Stimulated activated CD4-positive, alpha-beta T cell treated with anti-CD3 and anti-CD28 coated beads, TNF-alpha, amount 100 ng/mL, for 4 hours (primary cell): ENCODE measurements around the gene GKN2.

ENCODE experiments used
- DNase-seq, 3 experiments: peaks; one replicate each; pipeline ENCODE4 v3.0.0-alpha.2; 2020; ENCODE audit warnings: low read depth in 3 of 3

Gene GKN2, protein sequence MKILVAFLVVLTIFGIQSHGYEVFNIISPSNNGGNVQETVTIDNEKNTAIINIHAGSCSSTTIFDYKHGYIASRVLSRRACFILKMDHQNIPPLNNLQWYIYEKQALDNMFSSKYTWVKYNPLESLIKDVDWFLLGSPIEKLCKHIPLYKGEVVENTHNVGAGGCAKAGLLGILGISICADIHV

DNA sequence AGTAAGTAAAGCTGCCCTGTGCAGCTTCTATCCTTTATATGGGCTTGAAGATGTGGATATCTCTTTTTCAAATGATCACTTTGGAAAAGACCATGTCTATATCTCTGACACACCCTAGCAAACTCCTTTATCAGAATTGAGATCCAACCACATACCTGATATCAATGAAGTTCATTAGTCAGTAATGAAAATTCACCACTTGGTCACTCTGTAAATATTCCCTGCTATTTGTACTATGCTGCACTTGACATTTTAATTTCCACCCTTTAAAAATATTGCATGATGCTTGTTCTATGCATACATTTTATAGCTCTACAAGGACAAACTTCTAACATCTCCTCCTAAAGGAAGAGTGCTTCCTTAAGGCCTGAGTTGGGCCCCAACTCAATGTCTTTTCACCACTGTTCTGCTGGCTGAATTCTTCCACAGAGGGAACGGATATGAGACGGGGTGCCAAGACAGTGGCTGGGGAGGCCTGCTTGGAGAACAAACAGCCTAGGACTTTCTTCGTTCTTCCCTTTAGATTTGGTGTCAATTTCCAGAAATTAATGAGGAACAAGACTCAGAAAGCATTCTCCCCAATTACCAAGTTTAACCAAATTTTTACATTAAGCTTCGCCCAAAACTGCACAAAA lies at the start of gene GKN2:
Gene GKN2, minus strand, starts transcription at position 7 of the 635 bp plus-strand sequence. CDS start 32 bp downstream, outside the sequence.
- no peak for DNase-seq

DNA sequence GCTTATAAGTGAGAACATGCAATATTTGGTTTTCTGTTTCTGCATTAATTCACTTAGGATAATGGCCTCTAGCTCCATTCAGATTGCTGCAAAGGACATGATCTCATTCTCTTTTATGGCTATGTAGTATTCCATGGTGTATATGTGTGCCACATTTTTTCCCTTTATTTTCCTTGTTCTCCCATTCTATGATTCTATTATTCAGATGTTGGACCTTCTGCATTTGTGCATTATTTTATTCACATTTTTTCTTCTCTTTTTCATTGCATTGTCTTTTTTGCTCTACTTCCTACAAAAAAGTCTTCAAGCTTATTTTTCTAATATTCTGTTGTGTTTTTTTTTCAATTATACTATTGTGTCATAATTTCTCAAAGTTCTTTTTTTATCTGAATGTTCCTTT lies 49.2 kb upstream of the GKN2 start:
- no peak for DNase-seq

DNA sequence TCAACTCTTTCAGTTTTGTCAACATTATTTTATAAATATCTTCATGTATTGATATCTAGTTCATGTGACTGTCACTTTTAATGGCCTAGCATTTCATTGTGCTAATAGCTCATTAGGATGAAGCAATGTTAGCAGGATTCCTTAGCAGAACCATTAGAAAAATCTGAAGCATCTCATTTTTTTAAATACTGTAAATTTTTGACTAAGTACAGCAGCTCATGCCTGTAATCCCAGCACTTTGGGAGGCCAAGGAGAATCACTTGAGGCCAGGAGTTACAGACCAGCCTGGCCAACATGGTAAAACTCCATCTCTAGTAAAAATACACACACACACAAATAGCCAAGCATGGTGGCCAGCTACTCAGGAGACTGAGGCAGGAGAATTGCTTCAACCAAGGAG lies 44.7 kb upstream of the GKN2 start:
- DNase-seq: no peak

DNA sequence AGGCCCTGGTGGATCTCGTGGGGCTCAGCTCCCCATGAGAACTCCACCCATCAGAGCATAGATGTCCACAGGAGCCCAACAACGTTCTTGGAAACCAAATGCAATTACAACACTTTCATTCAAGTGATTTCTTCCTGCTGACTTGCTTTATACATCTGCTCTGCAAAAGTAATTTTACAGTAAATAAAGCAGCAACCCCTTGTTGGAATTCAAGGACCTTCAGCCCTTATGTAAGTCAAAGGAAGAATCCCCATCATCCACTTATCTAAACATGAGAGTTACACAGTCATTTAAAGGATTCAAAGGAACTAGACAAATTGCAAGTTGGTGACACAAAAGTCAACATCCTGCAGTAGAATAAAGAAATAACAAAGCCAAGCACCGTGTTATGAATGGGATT lies 43.2 kb upstream of the GKN2 start:
- no peak for DNase-seq

DNA sequence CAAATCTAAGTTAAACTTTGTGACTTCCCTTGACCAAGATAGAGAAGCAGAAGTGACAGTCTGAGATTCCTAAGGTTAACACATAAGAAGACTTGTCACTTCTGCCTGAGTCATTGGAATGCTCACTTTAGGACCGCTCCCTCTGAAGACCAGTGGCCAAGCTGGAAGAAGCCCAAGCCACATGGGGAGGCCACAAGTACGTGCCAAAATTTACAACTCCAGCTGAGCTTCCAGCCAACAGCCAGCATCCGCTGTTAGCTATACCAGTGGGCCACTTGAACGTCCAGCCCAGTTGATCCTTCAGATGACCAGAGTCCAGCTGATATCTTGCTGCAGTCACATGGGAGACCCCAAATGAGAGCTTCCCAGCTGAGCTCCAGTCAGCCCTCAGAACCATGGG lies 42.2 kb upstream of the GKN2 start:
- DNase-seq: no peak

DNA sequence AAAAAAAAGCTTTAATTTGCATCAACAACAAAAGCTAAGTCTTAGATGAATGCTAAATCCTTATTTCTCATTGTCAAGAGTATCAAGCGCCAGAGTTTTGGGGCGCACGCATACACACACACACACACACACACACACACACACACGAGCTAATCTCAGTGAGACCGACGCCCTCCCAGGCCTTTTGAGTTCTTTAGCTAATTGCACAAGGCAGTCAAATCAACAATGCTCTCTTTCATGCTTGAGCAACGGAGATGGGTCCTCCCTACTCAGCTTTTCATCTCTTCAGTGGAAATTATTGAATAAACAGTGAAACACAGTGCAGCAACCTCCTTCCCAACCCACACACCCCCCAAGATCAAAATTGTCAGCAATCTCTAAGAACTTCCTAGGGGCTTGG lies 41.0 kb upstream of the GKN2 start:
- DNase-seq: no peak

DNA sequence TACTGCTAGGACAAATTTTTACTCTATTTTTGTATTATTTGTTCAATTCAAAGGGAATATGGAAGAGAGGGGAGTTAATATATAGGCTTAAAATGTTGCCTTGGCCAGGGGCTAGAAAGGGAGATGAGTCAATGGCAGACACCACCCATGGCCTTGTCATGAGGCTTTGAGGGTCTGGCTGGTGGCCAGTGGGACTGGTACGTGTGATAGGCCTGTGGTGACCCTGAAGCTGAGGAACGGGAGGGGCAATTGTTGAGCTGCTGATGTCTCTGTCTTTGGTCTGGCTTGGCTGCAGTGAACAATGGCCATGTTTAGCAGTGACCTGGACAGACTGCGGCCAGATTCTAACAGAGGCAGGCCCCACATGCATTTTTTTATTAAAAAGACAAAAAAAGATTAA lies 40.2 kb upstream of the GKN2 start:
- no peak for DNase-seq

DNA sequence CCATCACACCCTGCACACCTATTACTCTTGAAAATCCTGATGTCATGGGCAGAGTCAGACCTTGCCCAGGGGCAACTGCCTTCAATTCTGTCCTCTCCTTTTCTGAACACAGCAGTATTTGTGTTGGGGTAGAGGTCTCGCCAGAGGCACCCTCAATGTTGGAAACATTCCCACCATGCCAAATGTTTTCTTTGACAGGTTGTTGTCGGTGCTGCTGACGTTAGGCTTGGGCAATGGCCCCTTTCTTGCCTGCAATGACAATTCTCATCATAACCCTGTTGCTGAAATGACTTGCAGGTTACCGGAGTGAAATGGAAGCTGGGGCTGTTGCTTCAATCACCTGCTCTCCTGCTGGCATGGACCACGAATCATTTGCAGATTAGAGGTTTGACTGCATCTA lies 39.6 kb upstream of the GKN2 start:
- DNase-seq: no peak

DNA sequence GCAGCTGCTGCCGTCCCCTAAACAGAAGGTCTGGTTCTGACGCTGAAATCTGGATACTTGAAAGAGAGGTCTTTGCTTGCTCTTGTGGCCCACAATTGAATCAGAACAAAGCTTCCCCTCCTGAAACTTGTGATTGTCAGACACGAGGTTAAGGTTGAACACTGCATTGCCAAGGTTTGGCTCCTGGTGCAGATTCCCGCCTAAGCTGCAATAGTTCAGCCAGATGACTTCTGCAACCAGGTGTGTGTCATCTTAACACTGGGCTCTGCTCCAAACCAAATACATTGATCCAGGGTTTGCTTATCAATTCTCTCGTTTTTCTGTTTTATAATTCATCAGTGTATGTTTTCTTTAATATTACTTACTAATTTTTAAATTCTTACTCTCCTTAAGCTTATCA lies 36.3 kb upstream of the GKN2 start:
- no peak for DNase-seq

DNA sequence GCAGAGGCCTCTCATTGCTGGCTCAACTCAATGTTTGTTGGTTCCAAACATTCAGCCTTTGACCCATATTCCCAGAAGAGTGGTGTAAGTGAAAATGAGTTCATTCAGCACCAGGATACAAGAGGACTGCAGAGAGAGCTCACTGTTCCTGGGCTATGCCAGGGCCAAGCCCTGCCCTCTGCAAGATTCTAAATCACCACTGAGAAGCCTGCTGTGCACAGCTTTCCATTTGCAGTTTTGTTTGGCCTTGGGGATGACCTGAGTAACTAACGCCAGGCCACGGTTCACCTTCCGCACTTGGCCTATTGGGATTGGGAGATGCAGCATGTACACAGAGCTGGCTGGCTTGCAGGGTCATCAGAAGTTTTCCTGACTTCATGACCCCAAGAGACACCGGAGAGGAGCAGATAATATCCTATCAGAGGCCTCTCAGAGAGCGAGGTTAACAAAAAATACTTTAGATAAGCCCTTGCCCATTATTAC lies 34.4 kb upstream of the GKN2 start:
- DNase-seq: no peak

DNA sequence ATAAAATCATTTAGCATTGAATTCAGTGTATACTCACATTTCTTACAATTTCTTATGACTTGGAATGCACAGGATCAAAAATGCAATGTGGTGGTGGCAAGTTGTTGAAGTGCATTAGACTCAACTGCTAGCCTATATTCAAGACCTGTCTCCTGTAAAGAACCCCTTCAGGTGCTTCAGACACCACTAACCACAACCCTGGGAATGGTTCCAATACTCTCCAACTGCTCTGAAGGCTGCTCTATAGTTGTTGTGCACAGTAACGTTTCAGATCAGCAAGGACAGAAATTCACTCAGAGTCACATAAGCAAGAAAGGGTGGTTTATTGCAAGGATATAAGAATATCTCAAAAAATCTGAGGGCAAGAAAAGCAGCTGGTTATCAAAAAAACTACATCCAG lies 28.3 kb upstream of the GKN2 start:
- no peak for DNase-seq

DNA sequence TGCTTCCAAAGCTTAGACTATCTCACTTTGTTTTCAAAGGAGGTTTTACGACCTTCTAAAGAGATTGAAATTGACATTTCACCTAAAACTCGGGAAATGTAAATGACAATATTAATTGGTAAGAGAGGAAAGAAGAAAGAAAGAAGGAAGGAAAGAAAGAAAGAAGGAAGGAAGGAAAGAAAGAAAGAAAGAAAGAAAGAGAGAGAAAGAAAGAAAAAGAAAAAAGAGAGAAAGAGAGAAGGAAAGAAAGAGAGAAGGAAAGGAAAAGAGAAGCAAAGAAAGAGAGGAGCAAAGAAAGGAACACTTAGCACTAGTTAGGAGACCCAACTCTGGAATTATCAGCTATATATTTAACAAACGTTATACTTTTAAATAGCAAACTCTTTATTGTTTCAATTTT lies 25.4 kb upstream of the GKN2 start:
- DNase-seq: no peak

DNA sequence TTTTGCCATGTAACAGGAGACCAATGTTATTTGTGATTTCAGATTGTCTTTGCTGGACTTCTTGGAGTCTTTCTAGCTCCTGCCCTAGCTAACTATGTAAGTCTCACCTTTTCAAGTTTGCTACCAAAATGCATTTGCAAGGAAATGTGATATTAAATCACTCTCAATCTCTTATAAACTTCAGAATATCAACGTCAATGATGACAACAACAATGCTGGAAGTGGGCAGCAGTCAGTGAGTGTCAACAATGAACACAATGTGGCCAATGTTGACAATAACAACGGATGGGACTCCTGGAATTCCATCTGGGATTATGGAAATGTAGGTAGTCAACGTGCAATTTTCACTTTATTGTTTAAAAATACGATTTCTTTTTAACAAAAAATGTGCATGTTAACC lies 24.8 kb upstream of the GKN2 start:
- no peak for DNase-seq

DNA sequence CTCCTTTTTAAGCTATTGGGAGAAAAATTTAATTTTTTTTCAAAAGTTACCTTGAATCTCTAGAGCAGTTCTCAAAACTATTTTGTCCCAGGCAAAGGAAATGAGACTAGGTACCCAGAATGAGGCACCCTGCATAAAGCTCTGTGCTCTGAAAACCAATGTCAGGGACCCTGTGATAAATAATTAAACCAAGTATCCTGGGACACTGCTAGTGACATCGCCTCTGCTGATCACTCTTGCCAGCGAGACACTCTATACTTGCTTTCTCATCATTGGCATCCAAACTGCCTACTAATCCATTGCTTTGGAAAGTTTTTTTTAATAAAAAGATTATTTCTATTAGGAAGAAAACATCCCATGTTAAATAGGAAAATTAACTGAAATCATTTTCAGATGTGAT lies 23.2 kb upstream of the GKN2 start:
- no peak for DNase-seq

DNA sequence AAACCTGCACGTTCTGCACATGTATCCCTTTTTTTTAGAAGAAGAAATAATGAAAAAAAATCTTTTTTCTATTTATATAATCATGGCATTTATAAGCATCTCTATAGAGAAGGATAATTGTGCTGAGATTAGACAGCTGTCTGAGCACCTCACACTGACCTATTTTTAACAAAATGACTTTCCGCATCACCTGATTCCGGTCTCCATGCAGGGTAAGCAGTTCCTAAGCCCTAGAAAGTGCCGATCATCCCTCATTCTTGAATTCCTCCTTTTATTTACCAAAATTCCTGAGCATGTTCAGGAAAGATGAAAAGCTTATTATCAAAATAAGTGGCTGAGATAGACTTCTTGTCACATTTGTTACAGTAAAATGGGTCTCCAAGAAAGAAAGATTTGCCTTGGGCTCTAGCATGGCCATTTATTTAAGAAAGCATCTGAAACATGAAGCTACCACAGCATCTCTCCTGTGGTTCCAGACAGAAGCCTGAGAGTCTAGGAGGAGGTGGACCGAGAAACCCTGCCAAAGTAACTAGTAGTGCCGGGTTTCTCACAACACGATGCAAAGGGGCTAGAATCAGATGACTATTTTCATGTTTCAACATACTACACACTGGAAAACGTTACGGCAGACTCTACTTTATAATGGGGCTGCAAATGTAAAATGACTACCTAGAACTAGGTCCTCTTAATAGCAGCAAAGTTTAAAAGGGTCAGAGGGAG lies 22.4 kb upstream of the GKN2 start:
- DNase-seq: no peak

DNA sequence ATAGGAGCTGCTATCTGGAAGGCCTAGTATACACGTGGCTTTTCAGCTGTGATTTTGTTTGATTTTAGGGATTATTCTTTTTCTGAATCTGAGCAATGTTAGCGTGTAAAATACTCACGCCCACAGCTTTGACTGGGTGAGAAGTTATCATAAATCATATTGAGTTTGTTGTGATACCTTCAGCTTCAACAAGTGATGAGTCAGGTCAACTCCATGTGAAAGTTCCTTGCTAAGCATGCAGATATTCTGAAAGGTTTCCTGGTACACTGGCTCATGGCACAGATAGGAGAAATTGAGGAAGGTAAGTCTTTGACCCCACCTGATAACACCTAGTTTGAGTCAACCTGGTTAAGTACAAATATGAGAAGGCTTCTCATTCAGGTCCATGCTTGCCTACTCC lies 21.6 kb upstream of the GKN2 start, which contains the start of gene GKN1:
Gene GKN1, plus strand, starts transcription at position 386 of the 400 bp plus-strand sequence. CDS start 42 bp downstream, outside the sequence.
- no peak for DNase-seq

DNA sequence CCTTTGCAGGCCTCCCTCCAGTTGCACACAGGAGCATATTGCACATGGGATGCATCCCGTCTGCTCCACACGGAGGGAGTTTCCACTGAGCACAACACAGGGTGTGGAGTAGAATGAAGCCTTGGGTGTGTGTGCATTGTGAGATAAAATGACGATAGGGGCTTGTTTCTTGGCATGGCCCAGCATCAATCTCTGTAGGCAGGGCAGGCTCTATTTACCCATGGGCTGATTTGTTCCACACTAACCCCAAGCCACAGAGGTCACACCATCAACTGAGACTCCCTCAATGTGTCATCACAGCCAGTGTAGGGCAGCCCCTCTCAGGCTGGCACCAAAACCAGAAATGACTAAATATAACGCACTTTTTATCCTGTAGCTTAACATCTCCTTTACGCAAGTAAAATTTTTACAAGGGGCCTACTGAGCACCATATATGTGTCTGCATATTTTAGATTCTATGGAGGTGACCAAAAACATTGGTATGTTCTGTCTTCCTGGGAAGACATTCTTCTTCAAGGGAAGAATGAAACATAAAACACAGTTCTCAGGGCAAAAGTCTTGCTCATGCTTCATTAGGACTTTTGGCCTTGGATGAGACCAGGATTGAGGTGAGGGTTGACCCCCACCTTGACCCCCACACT lies 19.0 kb upstream of the GKN2 start:
- no peak for DNase-seq

DNA sequence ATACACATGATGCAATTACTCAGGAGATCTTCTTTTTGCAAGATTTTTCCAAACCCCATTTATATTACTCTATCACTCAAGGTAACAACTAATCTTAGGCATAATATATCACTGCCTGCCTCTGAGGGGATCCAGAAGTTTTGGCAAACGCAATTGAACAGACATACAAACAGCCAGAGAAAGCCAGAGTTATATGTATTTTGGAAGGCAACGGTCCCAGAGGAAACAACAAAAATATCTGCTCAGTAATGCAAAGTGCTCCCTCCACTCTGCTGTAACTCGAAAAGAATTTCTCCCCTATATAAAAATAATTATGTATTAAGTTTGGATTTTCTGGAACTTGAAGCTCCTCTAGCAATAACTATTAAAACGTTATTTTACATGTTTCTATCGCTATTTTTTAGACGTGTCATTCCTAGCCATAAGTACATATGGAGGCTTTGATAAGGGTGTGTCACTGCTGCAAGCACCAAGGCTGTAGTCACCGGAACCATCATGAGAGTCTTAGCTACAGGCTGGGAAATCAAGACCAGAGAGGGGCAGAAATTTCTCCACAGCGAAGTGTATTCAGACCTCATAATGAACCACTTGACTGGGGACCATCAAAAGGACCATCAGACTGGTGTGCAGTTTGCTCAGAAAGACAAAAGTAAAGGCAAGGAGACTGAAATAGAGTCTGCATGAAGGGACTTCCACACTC lies 18.0 kb upstream of the GKN2 start:
- DNase-seq: no peak

DNA sequence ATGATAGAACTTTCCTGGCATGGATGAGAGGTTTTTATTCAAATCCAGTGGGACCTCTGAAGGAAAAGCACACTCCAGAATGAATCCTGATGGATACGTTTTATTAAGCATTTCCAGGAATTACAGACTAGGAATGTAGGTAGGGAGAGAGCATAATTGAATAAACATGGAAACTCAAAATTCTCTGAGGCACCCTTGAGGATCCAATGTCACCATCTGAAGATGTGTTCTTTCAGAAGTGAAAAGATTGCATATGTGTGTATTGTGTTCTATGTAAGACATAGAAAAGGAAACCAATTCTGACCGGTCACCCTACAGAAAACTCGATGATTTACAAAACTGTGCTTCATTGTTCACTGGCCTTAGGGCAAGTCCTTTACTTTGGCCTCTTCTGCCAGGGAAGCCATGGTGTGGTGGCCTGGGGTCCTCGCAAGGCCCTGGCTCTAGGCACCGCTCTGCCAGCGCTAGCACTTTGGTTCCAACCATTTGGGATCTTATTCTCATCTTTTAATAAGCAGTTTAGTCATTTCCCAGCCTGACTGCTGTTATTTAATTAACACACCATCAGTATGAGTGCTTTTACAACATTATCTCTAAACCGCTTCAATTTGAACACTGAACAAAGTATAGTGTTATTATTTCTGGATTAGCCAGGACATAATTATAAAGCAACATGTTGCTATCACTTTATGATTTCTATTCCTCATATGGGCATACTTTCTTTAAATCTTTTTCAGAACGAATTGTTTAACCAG lies 17.2 kb upstream of the GKN2 start:
- no peak for DNase-seq

DNA sequence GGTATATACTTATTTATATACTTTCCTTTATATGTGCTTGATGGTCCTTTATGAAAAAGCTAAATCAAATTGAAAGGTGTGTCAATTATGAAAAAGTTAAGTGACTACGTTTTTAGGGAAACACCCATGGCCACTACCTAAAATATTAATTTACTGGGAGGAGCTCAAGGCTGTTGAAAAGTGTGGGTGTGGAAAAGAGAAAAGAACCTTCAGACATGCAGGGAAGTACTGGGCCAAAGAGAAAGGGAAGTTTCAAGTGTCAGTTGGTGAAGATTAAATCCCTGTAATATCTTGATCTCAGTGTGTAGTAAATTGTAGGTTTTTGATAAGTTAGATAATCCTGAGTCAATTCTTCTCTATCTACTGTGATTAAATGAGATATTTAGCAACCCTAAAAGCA lies 15.5 kb upstream of the GKN2 start:
- no peak for DNase-seq

DNA sequence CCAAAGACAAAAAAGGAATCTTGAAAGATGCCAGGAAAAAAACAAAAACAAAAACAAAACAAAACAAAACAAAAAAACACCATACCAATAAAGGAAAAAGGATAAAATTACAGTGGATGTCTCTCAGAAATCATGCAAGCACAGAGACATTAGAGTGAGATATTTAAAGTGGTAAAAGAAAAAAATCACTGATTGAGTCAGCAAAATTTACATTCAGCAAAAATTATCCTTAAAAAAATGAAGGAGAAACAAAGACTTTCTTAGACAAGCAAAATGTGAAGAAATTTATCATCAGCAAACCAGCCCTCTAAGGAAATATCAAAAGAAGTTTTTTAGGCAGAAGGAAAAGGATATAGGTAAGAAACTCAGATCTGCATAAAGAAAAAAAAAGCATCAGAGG lies 11.6 kb upstream of the GKN2 start:
- no peak for DNase-seq
